H4 (cell line): ENCODE measurements around the gene CYYR1. TPM values are rescaled to one million over a fixed set of nuclear protein-coding genes. Genes with fewer than 3 reads are reported as not detected.

Experiments used
- DNase-seq: peaks from one replicate; pipeline ENCODE4 v3.0.0-alpha.2; 2015; ENCODE audit warnings: low spot score
- total RNA-seq: library from RNA; depleted of rRNA; stranded (reverse); fragments of >200 nt; shearing (Covaris generic); gene quantifications from 2 replicates; pipeline ENCODE4 v1.2.3, GENCODE V29; 2014

CYYR1 gene
- total RNA-seq, 1 experiment from 2014 or later, result not detected

- no peak for DNase-seq
Measured at GRCh38 chr21:26437326-26438009, 135.6 kb downstream of the CYYR1 start.

GRCh38 chr21:26433386-26433785 is 139.7 kb downstream of the CYYR1 start:
- DNase-seq, result no peak

GRCh38 chr21:26432410-26432809 is 140.7 kb downstream of the CYYR1 start:
- no peak for DNase-seq

- DNase-seq, result no peak
Measured at GRCh38 chr21:26425576-26425975, 147.5 kb downstream of the CYYR1 start.

GRCh38 chr21:26423511-26423910 is 149.6 kb downstream of the CYYR1 start:
- no peak for DNase-seq

- no peak for DNase-seq
Measured at GRCh38 chr21:26422706-26423105, 150.4 kb downstream of the CYYR1 start.

- DNase-seq, result no peak
Measured at GRCh38 chr21:26422138-26422537, 150.9 kb downstream of the CYYR1 start.

- no peak for DNase-seq
Measured at GRCh38 chr21:26421724-26422123, 151.4 kb downstream of the CYYR1 start.
